Ovary (tissue), 3 donors: Measurements from ENCODE around the gene VGLL2.

Source experiments
- CTCF ChIP-seq, 3 donors: fragments of 450-650 bp in 2 of 3; fragments of 200-600 bp in 1 of 3; IDR thresholded peaks; one replicate each; pipeline versions ENCODE4 v1.5.1 to v1.8.0; 2016 to 2022; ENCODE audit warnings: antibody characterized with exemption in 3 of 3, mild to moderate bottlenecking in 1 of 3
- EP300 ChIP-seq: sonication (generic); formaldehyde crosslinking; IDR thresholded peaks from one replicate; pipeline ENCODE4 v1.6.1; 2017; ENCODE audit warnings: antibody characterized with exemption
- POLR2A ChIP-seq: fragments of 450-650 bp; IDR thresholded peaks from one replicate; pipeline ENCODE4 v1.6.1; 2017; ENCODE audit warnings: antibody characterized with exemption, mild to moderate bottlenecking, moderate library complexity
- donor health status: DM: no; HTN: no; CAD: no.

DNA sequence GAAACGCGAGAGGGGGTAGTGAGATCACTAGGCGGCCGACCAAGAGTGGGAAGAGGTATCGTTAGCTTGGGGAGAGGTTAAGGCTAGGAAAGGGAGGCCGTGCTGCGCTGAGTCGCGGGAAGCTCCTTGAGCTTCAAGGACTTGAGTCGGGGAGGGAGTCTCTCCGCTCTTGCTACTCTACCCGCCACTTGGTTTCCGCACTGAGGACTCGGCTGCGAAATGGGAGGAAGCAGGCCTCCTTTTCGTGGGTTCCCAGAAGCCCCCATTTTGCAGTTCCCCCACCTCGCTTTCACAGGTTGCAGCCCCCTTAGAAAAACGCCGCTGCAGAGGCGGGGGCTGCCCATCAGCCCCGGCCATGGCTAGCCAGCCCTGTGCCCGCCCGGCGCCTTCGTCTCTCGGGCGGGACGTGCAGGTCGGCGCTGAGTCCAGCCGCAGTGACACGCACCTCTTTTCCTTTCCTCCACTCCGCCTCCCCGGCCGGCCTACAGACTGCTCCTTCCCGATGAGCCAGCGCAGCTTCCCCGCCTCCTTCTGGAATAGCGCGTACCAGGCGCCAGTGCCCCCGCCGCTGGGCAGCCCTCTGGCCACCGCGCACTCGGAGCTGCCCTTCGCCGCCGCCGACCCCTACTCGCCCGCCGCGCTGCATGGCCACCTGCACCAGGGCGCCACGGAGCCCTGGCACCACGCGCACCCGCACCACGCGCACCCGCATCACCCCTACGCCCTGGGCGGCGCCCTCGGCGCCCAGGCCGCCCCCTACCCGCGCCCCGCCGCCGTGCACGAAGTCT, 4.9 kb downstream of the VGLL2 start:
- TF ChIP-seq EP300: no peak
- TF ChIP-seq CTCF (IDR thresholded peaks at IDR 0.05): no peak
- TF ChIP-seq POLR2A: no peak
